CD4-positive, alpha-beta T cell treated with Interleukin-10 for 1 hour (primary cell): ENCODE measurements around the gene KIAA0232.
A peak's percentile ranks its signal among the peaks of the same experiment; 100 is the strongest.

Source experiments
- DNase-seq: peaks from one replicate; pipeline ENCODE4 v3.0.0-alpha.2; 2020

KIAA0232 gene, protein sequence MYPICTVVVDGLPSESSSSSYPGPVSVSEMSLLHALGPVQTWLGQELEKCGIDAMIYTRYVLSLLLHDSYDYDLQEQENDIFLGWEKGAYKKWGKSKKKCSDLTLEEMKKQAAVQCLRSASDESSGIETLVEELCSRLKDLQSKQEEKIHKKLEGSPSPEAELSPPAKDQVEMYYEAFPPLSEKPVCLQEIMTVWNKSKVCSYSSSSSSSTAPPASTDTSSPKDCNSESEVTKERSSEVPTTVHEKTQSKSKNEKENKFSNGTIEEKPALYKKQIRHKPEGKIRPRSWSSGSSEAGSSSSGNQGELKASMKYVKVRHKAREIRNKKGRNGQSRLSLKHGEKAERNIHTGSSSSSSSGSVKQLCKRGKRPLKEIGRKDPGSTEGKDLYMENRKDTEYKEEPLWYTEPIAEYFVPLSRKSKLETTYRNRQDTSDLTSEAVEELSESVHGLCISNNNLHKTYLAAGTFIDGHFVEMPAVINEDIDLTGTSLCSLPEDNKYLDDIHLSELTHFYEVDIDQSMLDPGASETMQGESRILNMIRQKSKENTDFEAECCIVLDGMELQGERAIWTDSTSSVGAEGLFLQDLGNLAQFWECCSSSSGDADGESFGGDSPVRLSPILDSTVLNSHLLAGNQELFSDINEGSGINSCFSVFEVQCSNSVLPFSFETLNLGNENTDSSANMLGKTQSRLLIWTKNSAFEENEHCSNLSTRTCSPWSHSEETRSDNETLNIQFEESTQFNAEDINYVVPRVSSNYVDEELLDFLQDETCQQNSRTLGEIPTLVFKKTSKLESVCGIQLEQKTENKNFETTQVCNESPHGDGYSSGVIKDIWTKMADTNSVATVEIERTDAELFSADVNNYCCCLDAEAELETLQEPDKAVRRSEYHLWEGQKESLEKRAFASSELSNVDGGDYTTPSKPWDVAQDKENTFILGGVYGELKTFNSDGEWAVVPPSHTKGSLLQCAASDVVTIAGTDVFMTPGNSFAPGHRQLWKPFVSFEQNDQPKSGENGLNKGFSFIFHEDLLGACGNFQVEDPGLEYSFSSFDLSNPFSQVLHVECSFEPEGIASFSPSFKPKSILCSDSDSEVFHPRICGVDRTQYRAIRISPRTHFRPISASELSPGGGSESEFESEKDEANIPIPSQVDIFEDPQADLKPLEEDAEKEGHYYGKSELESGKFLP (N-terminal part only)

DNA sequence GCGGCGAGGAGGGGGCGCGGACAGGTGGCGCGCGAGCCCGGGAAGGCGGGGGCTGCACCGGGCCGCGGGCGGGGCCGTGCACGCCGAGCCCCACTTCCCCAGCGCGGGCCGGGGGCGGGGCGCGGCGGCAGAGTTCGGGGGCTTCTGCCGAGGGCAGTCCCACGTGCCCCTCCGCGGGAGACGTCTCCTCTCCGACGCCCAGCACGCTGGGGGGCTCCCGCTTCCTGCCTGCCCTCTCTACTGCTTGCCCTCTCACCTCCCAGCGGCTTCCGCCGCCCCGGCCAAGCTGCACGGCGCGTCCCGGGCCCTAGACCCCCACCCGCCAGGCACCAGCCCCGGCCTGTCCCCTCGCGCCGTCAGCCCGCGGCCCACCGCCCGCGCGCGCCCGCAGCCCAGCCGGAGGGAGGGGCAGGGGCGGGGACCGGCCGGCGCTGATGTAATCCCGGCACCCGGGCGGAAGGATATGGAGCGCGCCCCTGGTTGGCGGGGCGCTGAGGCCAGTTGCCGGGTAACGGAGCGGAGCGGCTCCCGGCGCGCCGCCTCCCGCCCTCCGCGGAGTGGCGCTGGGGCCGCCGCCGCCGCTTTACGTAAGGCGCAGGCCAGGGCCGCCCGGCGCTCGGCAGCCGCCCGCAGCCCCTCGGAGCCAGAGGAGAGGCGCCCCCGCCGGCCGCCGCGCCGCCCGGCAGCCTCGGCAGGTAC, at the start of gene KIAA0232:
KIAA0232 (plus strand) TSS at position 581 of the 699 bp plus-strand sequence. CDS start 41,727 bp downstream, outside the sequence.
- DNase-seq, result peak; percentile 93

DNA sequence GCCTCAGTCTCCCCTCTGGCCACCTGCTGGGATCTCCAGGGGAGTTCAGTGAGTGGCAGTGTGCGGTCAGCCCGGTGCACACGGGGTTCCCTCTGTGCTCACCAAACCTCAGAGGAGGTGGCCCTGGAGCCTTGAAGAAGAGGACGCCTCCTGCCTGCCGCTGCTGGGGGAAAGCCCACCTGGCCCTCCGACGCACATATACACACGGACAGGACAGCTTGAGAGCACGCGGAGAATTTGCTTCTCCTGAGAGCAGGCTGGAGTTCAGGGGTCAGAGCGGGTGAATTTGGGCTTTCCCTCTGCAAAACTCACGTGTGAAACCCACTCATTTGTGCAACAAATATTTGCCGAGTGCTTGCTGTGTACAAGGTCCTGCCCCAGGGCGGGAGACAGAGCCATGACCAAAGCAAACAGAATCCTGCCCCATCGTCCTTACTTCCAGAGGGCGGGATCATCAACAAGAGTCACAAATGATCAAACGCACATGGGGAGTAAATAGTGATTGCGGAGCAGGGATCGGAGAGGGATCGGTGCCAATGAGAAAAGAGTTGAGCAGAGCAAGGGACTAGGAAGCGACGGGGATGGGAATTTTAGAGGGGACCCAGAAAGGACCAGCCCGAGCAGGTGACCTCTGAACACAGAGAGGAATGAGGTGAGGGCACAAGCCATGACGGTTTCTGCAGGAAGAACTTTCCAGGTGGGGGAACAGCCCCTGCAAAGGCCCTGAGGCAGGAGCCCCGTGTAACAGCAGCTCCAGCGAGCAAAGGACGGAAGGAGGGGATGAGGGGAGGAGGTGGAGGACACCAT, 49.0 kb upstream of the KIAA0232 start:
- DNase-seq, result no peak

DNA sequence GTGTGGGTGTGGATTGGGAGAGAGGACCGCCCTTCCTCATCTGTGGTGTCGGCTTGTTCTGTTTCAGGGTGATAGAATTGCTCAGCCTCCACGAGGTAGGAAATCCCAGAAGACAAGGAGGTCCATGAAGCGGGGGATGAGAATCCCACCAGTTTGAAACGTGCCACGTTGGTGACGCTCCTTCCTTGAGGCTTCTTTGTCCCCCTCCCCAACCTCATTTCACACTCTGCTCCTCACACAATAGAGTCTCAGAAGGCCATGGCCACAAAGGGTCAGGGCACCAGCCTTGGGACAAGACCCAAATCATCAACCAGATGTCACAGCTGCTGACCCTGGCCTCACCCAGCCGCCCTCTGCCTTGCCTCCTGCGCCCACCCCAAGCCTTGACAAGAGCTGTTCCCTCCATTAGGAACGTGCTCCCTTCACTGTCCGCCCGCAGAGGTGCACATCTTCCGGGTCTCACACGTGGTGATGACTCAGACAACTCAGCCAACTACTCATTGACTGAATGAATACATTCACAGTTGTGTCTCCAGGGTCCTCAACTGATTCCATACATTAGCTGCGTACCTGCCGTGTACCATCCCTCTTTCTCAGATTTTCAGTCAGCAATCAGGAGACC, 48.3 kb upstream of the KIAA0232 start:
- DNase-seq, result no peak

DNA sequence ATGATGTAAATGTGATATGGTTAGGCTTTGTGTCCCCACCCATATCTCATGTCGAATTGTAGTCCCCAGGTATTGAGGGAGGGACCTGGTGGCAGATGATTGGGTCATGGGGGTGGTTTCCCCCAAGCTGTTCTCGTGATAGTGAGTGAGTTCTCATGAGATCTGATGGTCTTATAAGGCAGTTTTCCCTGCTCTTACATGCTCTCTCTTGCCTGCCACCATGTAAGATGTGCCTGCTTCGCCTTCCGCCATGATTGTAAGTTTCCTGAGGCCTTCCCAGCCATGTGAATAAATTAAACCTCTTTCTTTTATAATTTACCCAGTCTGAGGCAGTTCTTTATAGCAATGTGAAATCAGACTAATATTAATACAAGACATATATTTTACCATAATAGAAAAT, 42.6 kb upstream of the KIAA0232 start:
- no peak for DNase-seq

DNA sequence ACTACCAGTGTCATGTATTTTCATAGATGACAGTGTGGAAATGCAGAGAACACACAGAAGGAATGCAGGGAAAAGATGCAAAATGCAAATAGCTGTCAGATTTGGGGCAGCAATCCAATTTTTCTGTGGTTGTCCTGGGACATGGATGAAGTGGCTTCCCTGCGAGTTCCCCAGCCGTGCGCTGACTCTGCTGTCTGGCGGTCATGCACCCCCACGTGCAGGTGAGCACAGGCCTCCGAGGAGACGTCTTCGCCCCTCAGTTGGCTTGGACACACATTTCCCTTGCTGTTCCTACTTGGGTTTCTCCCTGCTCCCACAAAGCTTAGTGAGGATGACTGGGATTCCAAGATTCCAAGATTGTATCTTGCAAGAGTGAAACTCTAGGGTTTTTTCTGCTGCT, 42.2 kb upstream of the KIAA0232 start:
- no peak for DNase-seq

DNA sequence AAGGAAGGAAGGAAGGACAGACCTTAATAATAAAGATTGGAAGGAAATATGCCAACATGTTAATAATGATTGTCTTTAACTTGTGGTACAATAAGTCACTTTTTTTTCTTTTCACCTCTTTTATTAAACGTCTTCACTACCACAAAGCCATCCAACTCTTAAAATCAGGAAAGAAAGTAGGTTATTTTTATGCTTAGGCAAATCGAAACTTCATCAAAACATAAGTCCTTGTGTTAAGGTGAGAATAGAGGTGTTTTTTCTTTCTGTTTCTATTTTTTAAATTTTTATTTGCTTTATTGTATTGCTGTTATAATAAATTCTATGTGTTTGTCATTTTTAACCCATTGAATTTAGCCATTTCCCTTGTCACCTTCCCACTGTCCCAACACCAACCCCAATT, 40.0 kb upstream of the KIAA0232 start:
- no peak for DNase-seq

DNA sequence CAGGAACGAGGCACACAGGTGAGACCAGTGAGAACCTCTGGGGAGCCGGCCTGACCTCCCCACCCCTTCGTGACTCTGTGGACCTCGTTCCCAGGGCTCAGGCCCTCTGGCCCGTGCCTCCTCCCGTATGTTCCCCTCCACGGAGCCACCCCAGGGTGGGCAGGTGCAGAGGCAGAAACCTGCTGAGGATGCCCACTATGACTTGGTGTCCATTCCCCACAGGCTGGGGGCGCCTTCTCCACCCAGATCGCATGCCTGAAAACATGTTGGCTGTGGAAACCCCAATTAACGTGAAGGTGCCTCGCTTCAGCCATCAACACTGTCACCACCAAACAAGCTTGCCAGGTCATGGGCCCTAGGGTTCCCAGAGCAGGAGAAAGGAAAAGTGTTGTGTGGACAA, 39.5 kb upstream of the KIAA0232 start:
- no peak for DNase-seq

DNA sequence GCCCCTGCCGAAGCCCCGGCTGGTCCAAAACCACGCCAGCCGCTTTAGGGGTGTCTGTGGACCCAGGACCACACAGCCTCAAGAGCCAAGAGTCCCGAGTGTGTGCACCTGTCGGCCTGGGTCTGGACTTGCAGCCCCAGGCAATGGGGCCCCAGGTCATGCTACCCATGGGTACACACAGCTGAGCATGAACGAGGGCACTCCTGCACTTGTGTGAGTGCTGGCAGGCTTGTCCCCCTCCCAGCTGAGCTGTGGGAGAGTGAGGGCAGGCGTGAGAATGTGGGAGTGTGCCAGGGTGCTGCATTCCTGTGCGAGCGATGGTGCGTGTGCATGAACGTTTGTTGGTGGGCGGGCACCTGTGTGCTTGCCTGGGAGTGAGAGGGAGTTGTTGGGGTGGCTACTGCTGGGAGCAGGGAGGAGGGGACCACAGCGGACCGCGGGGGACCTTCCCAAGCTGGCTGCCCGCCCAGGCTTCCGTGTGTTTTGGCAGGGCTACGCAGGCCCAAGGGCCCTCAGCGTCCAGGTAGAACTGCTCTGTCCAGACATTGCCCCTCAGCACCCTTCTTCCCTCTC, 35.7 kb upstream of the KIAA0232 start:
- no peak for DNase-seq

DNA sequence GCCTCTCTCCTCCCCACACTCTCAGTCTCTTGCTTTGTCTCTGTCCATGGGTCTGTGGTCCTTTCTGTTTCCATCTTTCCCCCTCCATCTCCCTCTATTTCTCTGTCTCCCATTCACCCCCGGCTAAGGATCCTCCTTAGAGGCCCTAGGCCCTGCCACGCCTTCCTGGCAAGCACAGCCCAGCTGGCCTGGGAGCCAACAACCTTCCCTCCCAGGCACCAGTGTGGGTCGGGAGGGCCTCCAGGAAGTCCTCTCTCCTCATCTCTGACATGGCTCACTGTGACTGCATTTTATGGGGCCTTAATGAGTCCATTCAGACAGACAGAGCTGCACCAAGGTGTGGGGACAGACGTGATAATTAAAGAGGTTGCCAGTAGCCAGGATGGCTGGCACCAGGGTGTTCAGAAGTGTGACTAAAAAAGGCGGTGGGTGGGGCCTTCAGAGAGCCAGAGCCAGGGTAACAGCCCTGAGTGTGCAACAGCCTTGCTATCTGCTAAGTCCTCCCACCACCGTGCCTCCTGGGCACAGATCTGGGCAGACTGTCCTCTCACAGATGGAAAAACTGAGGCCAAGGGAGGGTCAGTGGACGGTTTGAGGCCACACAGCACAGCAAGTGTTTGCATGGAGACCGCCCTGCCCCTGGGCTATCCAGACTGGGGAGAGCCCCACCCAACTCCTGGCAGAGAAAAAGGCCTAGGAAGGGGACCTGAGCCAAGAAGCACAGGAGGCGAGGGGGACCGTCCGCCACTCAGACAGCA, 35.1 kb upstream of the KIAA0232 start:
- no peak for DNase-seq

DNA sequence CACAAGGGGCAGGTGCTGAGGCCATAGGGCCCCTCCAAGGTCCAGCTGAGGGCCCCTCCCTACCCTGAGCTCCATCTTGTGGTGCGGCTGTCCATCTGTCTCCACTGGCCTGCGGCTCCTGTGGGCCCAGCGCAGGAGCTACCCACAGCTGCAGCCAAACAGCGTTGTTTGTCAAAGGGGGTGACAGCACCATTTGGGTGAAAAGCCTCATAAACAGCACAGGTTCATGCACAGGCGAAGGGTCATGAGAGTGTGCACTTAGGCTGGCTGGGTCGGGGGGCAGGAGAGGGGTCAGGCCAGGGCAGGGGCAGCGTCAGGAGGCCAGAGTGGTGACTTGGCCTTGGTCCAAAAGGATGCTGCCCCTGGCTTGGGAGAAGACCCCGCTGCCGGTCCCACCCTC, 34.2 kb upstream of the KIAA0232 start:
- DNase-seq, result no peak

DNA sequence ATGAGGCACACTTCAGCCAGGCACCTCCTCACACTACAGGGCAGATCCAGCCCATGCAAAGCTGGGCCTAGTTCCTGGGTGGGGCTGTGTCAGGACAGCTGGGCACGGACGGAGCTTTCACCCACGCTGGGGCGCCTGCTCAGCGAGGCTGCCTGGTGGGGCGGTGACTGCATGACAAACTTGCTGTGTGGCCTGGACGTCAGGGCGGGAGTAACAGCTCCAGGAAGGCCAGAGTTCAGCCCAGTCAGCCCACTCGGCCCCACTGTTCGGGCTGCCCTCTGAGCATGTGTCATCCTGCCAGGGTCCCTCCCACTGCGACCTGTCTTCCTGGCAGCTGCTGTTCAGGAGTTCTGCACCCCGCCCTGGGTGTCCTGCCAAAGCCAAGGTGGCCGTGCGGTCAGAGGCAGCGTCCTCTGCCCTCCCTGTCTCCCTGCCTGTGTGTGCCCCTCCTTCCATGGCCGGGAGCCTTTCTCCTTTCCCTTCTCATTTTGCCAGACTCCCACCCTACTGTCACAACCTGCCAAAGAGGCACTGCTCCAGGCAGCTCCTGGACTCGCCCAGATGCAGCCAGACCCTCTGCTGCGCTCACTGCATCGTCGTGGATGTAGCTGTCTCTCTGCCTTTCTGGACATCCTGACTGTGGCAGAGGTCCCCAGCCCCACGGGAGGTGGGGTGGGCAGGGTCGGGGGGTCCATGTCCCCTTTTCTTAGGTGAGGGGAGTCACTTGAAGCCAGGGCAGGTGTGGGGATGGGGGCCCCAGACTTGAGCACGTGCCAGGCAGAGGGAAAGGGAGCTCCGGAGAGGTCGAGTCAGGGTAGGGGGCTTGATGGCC, 33.0 kb upstream of the KIAA0232 start:
- no peak for DNase-seq

DNA sequence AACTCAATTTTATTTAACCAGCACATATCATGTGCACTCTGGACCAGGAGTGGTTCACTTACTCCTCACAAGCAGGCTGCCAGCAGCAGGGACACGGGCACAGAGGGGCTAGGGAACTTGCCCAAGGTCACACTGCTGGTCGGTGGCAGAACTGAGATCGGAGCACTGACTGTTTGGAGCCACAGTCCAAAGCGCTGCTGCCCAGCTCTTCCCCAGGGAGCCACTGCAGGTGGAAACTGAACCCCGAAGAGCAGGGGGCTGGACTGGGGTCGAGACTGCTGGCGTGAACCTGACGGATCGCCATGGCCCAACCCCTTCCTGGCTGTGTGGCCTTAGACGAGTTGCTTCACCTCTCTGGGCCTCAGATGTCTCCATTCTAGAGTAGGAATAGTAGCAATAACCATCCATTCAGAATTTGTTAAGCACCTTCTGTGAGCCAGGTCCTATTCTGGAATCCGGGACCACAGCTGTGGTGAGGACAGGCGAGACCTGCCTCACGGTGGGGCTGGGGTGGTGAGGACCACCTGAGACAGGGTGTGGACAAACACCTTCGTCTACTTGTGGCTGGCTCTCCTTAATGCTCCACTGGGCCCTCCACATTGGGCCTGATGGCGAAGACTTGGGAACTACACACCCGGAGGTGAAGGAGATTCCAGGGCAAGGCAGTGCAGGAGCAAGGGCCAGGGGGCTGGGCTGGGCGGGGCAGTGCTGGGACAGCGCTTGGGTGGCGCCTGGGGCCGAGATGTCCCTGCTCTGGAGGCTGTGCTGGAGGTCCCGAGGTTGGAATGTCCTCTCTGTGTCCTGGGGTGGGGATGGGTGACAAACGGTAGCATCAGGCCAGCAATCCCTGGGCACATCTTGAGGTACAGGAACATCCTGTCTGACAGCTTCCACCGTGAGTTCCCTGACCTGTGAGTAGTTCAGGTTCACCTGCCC, 32.0 kb upstream of the KIAA0232 start:
- no peak for DNase-seq

DNA sequence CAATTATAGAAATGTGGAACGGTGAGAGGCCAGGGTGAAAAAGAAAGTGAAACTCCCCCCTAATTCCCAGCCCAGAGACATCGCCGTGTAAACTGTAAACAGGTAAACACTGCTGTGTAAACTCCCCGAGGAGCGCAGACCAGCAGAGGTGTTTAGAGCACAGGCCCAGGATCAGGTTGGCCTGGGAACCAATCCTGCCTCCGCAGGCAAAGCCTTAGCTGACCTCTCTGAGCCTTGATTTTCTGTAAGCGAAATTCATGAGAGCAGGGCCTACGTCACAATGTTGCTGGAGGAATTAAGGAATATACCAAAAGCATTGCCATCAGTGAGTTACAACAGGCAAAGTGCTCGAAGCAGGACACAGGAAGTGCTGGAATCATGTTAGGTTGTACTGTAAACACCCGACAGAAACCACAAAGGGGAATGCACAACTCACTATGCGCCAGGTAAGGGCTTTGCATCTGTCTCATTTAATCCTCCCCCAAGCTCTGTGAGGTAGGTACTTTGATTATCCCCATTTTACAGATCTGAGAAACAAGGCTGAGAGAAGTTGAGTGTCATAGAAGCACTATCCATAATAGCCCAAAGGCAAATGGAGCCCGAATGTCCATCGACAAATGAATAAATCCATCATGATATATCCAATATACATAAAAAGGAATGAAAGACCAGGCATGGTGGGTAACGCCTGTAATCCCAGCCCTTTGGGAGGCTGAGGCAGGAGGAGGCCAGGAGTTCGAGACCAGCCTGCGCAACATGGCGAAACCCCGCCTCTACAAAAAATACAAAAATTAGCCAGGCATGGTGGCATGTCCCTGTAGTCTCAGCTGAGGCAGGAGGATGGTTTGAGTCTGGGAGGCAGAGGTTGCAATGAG, 30.7 kb upstream of the KIAA0232 start:
- DNase-seq, result peak; percentile 6

DNA sequence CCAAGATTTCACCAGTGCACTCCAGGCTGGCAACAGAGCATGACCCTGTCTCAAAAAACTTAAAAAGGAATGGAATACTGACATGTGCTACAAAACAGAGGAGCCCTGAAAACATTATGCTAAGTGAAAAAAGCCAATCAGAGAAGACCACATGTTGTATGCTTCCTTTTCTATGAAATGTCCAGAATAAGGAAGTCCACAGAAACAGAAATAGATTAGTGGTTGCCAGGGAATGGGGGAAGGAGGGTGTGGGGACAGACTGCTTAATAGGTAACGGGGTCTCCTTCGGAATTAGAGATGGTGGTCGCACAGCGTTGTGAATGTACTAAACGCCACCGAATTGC, 30.1 kb upstream of the KIAA0232 start:
- no peak for DNase-seq

DNA sequence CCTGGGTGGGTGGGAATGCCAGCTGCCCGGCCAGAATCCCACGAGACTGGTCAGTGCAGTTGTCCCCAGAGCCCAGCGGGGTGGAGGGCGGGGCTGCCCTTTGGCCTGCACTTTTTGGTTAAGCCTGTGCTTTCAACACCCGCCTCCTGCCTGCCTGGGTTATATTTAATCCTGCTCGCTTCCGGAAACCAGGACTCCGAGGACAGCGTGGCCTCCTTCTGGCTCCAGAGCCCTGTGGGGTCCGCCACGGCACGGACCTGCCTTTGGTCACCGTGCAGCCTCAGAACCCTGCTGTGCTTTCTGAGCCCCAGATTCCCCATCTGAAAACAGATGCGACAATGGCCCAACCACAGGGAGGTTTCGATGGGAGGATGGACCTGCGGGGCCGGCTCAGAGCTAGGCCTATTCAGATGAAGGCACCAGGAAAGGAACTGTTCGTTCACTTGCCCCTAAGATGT, 29.4 kb upstream of the KIAA0232 start:
- DNase-seq, result no peak

DNA sequence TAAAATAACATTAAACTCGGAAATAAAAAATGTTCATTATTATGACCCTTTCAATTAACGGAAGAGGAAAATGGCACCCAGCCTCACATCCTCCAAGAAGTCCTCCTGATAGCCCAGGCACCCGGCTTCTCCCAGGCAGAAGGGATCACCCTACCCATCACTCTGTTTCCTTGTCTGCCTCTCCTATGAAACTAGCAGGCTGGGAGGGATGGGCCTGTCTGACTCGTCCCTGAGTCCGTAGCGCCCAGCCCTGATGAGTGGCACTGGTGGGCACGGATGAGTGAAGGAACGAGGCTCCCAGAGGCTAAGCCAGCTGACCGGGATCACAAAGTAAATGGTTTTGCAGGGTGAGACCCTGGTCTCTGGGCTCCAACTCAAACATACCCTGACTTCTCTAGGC, 28.6 kb upstream of the KIAA0232 start:
- DNase-seq, result no peak

DNA sequence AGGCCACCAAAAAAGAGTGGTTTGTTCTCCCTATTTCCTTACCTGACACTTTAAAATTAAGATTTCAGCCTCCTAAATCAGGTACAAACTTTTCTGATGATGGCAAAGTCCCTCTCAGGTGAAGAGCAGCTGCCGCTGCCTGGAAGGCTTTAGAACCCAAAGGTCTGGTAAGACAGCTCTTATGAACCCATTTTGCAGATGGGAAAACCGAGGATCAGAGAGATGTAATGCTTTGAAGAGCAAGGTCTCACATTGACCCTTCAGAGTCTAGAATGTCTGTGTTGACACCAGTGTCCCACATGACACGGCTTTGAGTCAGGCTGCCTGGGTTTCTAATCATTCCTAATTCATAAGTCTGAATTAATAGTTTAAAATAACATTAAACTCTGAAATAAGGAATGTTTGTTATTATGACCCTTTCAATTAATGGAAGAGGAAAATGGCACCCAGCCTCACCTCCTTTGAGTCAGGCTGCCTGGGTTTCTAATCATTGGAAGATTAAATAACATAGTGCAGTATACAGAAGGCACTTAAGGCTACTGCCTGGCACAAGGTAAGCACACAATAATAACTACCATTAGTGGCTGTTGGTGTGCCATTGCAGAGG, 27.9 kb upstream of the KIAA0232 start:
- no peak for DNase-seq
